ENCODE data around the gene TBC1D25. TPM values are rescaled to one million over a fixed set of nuclear protein-coding genes. Genes with fewer than 3 reads are reported as not detected.

Gene TBC1D25
- total RNA-seq, 2 experiments from 2014 or later, result 26.7 to 30.5 TPM

- peaks cover 26% of the 10 kb centered on the region for H3K4me1 Mint-ChIP-seq (ENCODE audit: low read depth)
Observed at GRCh38 chrX:48508400-48509244, 30.9 kb upstream of the TBC1D25 start, which contains the start of gene PORCN. Gene PORCN (plus strand): TSS chrX:48508992. CDS start chrX:48509821, 829 bp downstream.

GRCh38 chrX:48509245-48509590 is 30.3 kb upstream of the TBC1D25 start:
- Mint-ChIP-seq H3K9me3 (no peaks in the 10 kb centered on the region), H3K27ac (peak overlapping the region; percentile 84), H3K36me3 (ENCODE audit: low read depth) (peaks cover 8% of the 10 kb centered on the region), H3K4me1 (ENCODE audit: low read depth) (peaks cover 26% of the 10 kb centered on the region), H3K27me3 (no peaks in the 10 kb centered on the region), H3K4me3 (peak overlapping the region; percentile 94)
- Histone ChIP-seq H3K36me3 (ENCODE audit: insufficient read depth, low read length) (peaks cover 2% of the 10 kb centered on the region), H3K9me3 (ENCODE audit: control insufficient read depth in 1 of 2, insufficient read depth in 1 of 2, low read length in 2 of 2) (no peaks in the 10 kb centered on the region), H3K4me1 (ENCODE audit: insufficient read depth, low read length) (peaks cover 19% of the 10 kb centered on the region), H3K27ac (ENCODE audit: low read depth in 1 of 2, low read length in 2 of 2) (peak overlapping the region in 1 of 2 donors; percentile 41), H3K27me3 (ENCODE audit: control insufficient read depth in 1 of 2, insufficient read depth in 2 of 2, low read length in 2 of 2) (no peaks in the 10 kb centered on the region), H3K4me3 (ENCODE audit: low read length) (peak overlapping the region; percentile 79)
- DNase-seq, result peak in 3 of 14 experiments; percentile 20 to 43 (median 30)
- intact Hi-C loops (cut with DNase I, micrococcal nuclease), result loop anchor here in 1 of 2 experiments (2.0 kb wide), 1 partner anchor 32 kb away; the partner anchor contains the start of gene FTSJ1
- ChIA-PET POLR2A (interaction anchor here (3.2 kb wide), 1 partner anchor 30 kb away, joined by 20 read pairs; the partner anchor contains the start of gene TBC1D25), CTCF (interaction anchor here (1.3 kb wide), 1 partner anchor 30 kb away, joined by 3 read pairs; the partner anchor contains the start of gene TBC1D25)
- peak; percentile 22 for ATAC-seq (ENCODE audit: poor library complexity)
- TF ChIP-seq CTCF (IDR thresholded peaks at IDR 0.05), result no peak

More at GRCh38 chrX:48508400-48509244, 30.9 kb upstream of the TBC1D25 start, which contains the start of gene PORCN:
- Histone ChIP-seq H3K4me3 (ENCODE audit: low read length) (peak within 1 kb of the TSS; percentile 79), H3K27me3 (ENCODE audit: control insufficient read depth in 1 of 2, insufficient read depth in 2 of 2, low read length in 2 of 2) (no peaks in the 10 kb centered on the region), H3K27ac (ENCODE audit: low read depth in 1 of 2, low read length in 2 of 2) (peak within 1 kb of the TSS; percentile 41 to 55), H3K9me3 (ENCODE audit: control insufficient read depth in 1 of 2, insufficient read depth in 1 of 2, low read length in 2 of 2) (no peaks in the 10 kb centered on the region), H3K4me1 (ENCODE audit: insufficient read depth, low read length) (peaks cover 19% of the 10 kb centered on the region), H3K36me3 (ENCODE audit: insufficient read depth, low read length) (peaks cover 2% of the 10 kb centered on the region)
- Mint-ChIP-seq H3K27ac (peak within 1 kb of the TSS; percentile 84), H3K27me3 (no peaks in the 10 kb centered on the region), H3K36me3 (ENCODE audit: low read depth) (peaks cover 8% of the 10 kb centered on the region), H3K4me3 (peak within 1 kb of the TSS; percentile 94), H3K9me3 (no peaks in the 10 kb centered on the region)
- ChIA-PET POLR2A (interaction anchor here (0.7 to 3.2 kb wide), 3 partner anchors 31 to 449 kb away, joined by 3 to 20 read pairs (median 3); partner anchors contain the start of genes FTSJ1 and TBC1D25), CTCF (interaction anchor here (1.3 kb wide), 1 partner anchor 31 kb away, joined by 3 read pairs; the partner anchor contains the start of gene TBC1D25)
- TF ChIP-seq CTCF (IDR thresholded peaks at IDR 0.05), result no peak
- DNase-seq (peak; percentile 55 to 84 (median 76)), ATAC-seq (ENCODE audit: poor library complexity) (peak; percentile 94)
- intact Hi-C loops (cut with DNase I, micrococcal nuclease), result loop anchor here in 1 of 2 experiments (1.0 to 2.0 kb wide), 2 partner anchors 31 to 32 kb away; partner anchors contain the start of genes FTSJ1 and TBC1D25

- Histone ChIP-seq H3K9me3 (ENCODE audit: control insufficient read depth in 1 of 2, insufficient read depth in 1 of 2, low read length in 2 of 2) (no peaks in the 10 kb centered on the region), H3K4me1 (ENCODE audit: insufficient read depth, low read length) (peaks cover 19% of the 10 kb centered on the region), H3K27ac (ENCODE audit: low read depth in 1 of 2, low read length in 2 of 2) (no peak overlapping the region), H3K36me3 (ENCODE audit: insufficient read depth, low read length) (peaks cover 2% of the 10 kb centered on the region), H3K27me3 (ENCODE audit: control insufficient read depth in 1 of 2, insufficient read depth in 2 of 2, low read length in 2 of 2) (no peaks in the 10 kb centered on the region), H3K4me3 (ENCODE audit: low read length) (peak overlapping the region; percentile 79)
- Mint-ChIP-seq H3K27me3 (no peaks in the 10 kb centered on the region), H3K9me3 (no peaks in the 10 kb centered on the region), H3K36me3 (ENCODE audit: low read depth) (peaks cover 10% of the 10 kb centered on the region), H3K27ac (peak overlapping the region; percentile 84), H3K4me1 (ENCODE audit: low read depth) (peaks cover 26% of the 10 kb centered on the region), H3K4me3 (peak overlapping the region; percentile 94)
- no peak for TF ChIP-seq CTCF (IDR thresholded peaks at IDR 0.05)
- intact Hi-C loops (cut with DNase I, micrococcal nuclease), result loop anchor here in 1 of 2 experiments (2.0 kb wide), 1 partner anchor 33 kb away; the partner anchor contains the start of gene FTSJ1
- POLR2A ChIA-PET, result interaction anchor here (3.2 kb wide), 1 partner anchor 30 kb away, joined by 20 read pairs; the partner anchor contains the start of gene TBC1D25
- CTCF ChIA-PET, result interaction anchor here (1.3 kb wide), 1 partner anchor 30 kb away, joined by 3 read pairs; the partner anchor contains the start of gene TBC1D25
- DNase-seq, result no peak
- no peak for ATAC-seq (ENCODE audit: poor library complexity)
Observed at GRCh38 chrX:48509619-48510018, 29.9 kb upstream of the TBC1D25 start.

Measured in CD4-positive, alpha-beta T cell (primary cell).